ENCODE data around the gene DUOXA2.

The DUOXA2 gene

GRCh38 chr15:45128971-45129639 is 15.0 kb downstream of the DUOXA2 start:
- no peak for TF ChIP-seq CTCF (IDR thresholded peaks at IDR 0.05; ENCODE audit: low read depth, low read length, missing control alignments)
- H3K4me3 ChIP-seq (replicated peaks; ENCODE audit: low read depth, low read length): no peak overlapping the region
- DNase-seq (ENCODE audit: extremely low read depth, low read depth): no peak

GRCh38 chr15:45129651-45130129 is 15.6 kb downstream of the DUOXA2 start, which contains the start of the genes DUOX1 and DUOXA1:
Gene DUOX1, plus strand, starts transcription at chr15:45129994. Its CDS starts 1,973 bp downstream, at chr15:45131967.
Gene DUOXA1, minus strand, starts transcription at chr15:45129879. Its CDS starts 6,865 bp downstream, at chr15:45123014.
- no peak within 1 kb of the TSS for H3K4me3 ChIP-seq (replicated peaks; ENCODE audit: low read depth, low read length)
- no peak for DNase-seq (ENCODE audit: extremely low read depth, low read depth)

GRCh38 chr15:45130291-45131000 is 16.3 kb downstream of the DUOXA2 start:
- DNase-seq (ENCODE audit: extremely low read depth, low read depth): no peak
- TF ChIP-seq CTCF (IDR thresholded peaks at IDR 0.05; ENCODE audit: low read depth, low read length, missing control alignments): no peak
- no peak overlapping the region for H3K4me3 ChIP-seq (replicated peaks; ENCODE audit: low read depth, low read length)

More at GRCh38 chr15:45129651-45130129, 15.6 kb downstream of the DUOXA2 start, which contains the start of the genes DUOX1 and DUOXA1:
- no peak for TF ChIP-seq CTCF (IDR thresholded peaks at IDR 0.05; ENCODE audit: low read depth, low read length, missing control alignments)

- no peak for DNase-seq (ENCODE audit: extremely low read depth, low read depth)
- no peak for TF ChIP-seq CTCF (IDR thresholded peaks at IDR 0.05; ENCODE audit: low read depth, low read length, missing control alignments)
- H3K4me3 ChIP-seq (replicated peaks; ENCODE audit: low read depth, low read length): no peak overlapping the region
These were observed 17.4 kb downstream of the DUOXA2 start for GRCh38 chr15:45131510-45131909.

GRCh38 chr15:45132844-45133560 is 18.9 kb downstream of the DUOXA2 start:
- TF ChIP-seq CTCF (IDR thresholded peaks at IDR 0.05; ENCODE audit: low read depth, low read length, missing control alignments): no peak
- no peak for DNase-seq (ENCODE audit: extremely low read depth, low read depth)
- H3K4me3 ChIP-seq (replicated peaks; ENCODE audit: low read depth, low read length): no peak overlapping the region

GRCh38 chr15:45133561-45133920 is 19.4 kb downstream of the DUOXA2 start:
- no peak for DNase-seq (ENCODE audit: extremely low read depth, low read depth)
- no peak for TF ChIP-seq CTCF (IDR thresholded peaks at IDR 0.05; ENCODE audit: low read depth, low read length, missing control alignments)
- no peak overlapping the region for H3K4me3 ChIP-seq (replicated peaks; ENCODE audit: low read depth, low read length)

Measured in HFF-Myc (cell line).